ENCODE results near the gene MYORG. TPM values are rescaled to one million over a fixed set of nuclear protein-coding genes. Genes with fewer than 3 reads are reported as not detected.

The MYORG gene
- total RNA-seq, 1 experiment from 2014 or later, result 5.6 TPM

- H4K8ac ChIP-seq (replicated peaks; ENCODE audit: insufficient read length, low read depth, low read length), result no peak overlapping the region
- no peaks in the 10 kb centered on the region for H3K27me3 ChIP-seq (ENCODE audit: insufficient read depth, low read length)
These were observed 2.9 kb downstream of the MYORG start for GRCh38 chr9:34373749-34374148.

More at GRCh38 chr9:34373749-34374148, 2.9 kb downstream of the MYORG start:
- no peak for TF ChIP-seq CTCF (conservative IDR thresholded peaks at IDR 0.05)
- Histone ChIP-seq H3K4me2 (ENCODE audit: insufficient read depth, insufficient read length, low read length) (no peak overlapping the region), H3K18ac (ENCODE audit: insufficient read length, low read depth, low read length) (no peak overlapping the region), H4K20me1 (ENCODE audit: control insufficient read depth, insufficient read depth, insufficient read length) (no peaks in the 10 kb centered on the region), H3K79me2 (ENCODE audit: insufficient read depth, low read length) (no peaks in the 10 kb centered on the region), H2BK120ac (ENCODE audit: low read depth, low read length, poor library complexity, severe bottlenecking) (no peak overlapping the region), H3K79me1 (ENCODE audit: insufficient read depth, low read depth, low read length, poor library complexity, severe bottlenecking) (no peaks in the 10 kb centered on the region), H3K56ac (ENCODE audit: insufficient read length, low read depth, low read length) (no peak overlapping the region), H3K23me2 (ENCODE audit: insufficient read length, low read depth, low read length, poor library complexity, severe bottlenecking) (peaks cover 13% of the 10 kb centered on the region), H4K91ac (ENCODE audit: insufficient read length, low read depth, low read length) (no peak overlapping the region), H3K9me3 (ENCODE audit: control insufficient read depth, low read depth, low read length) (no peaks in the 10 kb centered on the region), H2BK20ac (ENCODE audit: low read depth, low read length, poor library complexity, severe bottlenecking) (no peak overlapping the region), H3K27ac (ENCODE audit: insufficient read length, low read depth, low read length) (no peak overlapping the region), H2BK5ac (ENCODE audit: insufficient read length, low read length) (no peak overlapping the region), H2BK12ac (ENCODE audit: insufficient read length, low read depth, low read length) (no peak overlapping the region), H2AFZ (ENCODE audit: low read length) (no peak overlapping the region), H3K23ac (ENCODE audit: insufficient read length, low read depth, low read length) (no peak overlapping the region), H4K5ac (ENCODE audit: insufficient read length, low read depth, low read length) (no peak overlapping the region), H3K4ac (ENCODE audit: low read depth, low read length) (no peak overlapping the region), H3T11ph (ENCODE audit: low read length) (no peak overlapping the region), H2AK5ac (ENCODE audit: insufficient read length, low read length) (no peak overlapping the region), H3K4me1 (ENCODE audit: insufficient read depth, low read length) (0 out of 2 replicates have a peak, but pooled peaks cover 4% of the 10 kb centered on the region), H3K14ac (ENCODE audit: insufficient read depth, low read length) (no peak overlapping the region), H2BK15ac (ENCODE audit: low read depth, low read length) (no peak overlapping the region), H3K9ac (ENCODE audit: extremely low read depth, insufficient read length, low read length) (no peak overlapping the region)
- no CpG with 5 or more reads among the region's 2 CpGs for WGBS (ENCODE audit: extremely low coverage, insufficient read length, low lambda C conversion rate)
- Mint-ChIP-seq H3K4me1 (peaks cover 16 to 24% of the 10 kb centered on the region in 2 experiments), H3K4me3 (no peak overlapping the region), H3K9me3 (peaks cover under 1 to 3% of the 10 kb centered on the region in 2 experiments; a peak in 4 of 5 replicates), H3K27ac (no peak overlapping the region), H3K36me3 (ENCODE audit: insufficient read depth in 1 of 3, low read depth in 3 of 3) (peaks cover 26 to 30% (median 28%) of the 10 kb centered on the region in 3 experiments), H3K27me3 (ENCODE audit: low read depth) (peaks cover 13% of the 10 kb centered on the region)
- no peak for DNase-seq

Measured in H9 (cell line).